ENCODE data around the gene MBNL1.
"Not testable (repeated sequence)": the region's sequence is repeated elsewhere in the genome, so short reads cannot be mapped to it uniquely, and the experiment has no call there.

Gene MBNL1

DNA sequence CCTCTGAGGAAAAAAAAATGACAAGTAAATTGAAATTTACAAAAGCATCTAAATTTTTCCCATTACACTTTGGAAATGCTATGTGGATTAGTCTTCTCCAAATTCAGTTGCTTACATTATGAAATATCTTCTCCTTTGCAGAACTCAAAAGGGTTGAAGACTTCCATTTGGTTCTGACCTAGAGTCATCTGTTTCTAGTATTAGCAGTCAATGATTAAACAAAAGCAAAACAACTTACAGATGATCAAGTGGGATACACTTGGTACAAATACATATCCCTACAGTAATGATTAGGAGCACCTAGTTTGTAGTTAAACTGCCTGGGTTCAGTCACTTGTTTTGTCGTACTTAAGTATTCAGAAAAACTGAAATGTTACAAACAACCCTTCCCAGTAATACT, 136.2 kb downstream of the MBNL1 start:
- DNase-seq (ENCODE audit: low spot score): no peak

DNA sequence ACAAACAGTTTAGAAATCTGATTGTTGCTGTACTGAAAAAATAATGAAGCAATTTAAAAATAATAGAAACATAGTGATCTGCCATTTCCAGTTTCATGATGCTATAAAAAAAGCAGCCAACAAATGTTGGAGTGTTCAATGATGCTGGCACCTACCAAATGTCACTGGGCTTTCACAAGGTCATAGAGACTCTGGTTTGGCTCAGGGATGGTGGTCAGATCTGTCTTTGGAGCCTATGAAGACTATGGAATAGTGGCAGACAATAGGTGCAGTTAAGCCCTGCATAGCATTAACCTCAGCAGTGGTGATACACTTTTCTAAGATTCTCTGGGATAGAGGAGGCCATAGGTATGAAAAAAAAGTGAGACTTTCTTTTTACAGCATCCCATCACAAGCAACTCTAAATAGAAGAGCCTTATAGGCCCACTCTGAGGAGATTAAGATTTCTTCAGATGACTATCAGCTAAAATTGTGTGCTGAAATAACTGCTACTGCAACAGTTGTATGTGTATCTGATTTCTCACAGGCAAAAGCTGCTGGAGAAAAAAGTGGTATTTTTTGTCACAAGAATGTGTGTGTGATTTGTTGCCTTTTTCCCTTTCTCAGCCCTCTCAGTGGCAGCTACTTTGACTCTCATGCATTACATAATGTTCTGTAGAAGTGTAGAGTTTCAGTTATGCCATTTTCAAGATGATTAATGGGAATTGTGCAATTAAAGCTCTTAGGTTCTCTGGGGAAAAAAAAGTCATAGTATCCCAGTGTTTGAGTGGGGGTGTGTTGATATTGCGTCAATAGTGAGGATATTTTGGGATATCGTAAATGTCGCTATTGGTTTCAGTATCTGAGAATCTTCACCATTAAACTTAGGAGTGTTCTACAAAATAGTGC, 137.4 kb downstream of the MBNL1 start:
- no peak for DNase-seq (ENCODE audit: low spot score)

DNA sequence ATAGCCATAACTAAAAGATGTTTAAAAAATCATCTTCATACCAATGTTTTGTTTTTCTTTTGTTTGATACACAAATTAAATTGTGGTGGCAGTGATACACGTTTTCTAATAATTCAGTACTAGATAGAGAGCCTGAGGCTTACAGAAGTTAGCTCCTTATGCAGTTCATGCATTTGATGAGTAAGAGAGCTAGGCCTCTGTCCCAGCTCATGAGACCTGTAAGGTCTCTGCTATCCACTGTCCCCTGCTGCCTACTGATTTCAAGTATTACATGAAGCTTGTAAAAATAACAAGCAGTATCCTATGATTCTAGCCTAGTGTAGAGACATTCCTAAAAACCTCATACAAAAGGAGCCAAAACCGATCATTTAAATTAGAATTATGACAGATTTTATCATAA, 144.5 kb downstream of the MBNL1 start:
- no peak for DNase-seq (ENCODE audit: low spot score)

DNA sequence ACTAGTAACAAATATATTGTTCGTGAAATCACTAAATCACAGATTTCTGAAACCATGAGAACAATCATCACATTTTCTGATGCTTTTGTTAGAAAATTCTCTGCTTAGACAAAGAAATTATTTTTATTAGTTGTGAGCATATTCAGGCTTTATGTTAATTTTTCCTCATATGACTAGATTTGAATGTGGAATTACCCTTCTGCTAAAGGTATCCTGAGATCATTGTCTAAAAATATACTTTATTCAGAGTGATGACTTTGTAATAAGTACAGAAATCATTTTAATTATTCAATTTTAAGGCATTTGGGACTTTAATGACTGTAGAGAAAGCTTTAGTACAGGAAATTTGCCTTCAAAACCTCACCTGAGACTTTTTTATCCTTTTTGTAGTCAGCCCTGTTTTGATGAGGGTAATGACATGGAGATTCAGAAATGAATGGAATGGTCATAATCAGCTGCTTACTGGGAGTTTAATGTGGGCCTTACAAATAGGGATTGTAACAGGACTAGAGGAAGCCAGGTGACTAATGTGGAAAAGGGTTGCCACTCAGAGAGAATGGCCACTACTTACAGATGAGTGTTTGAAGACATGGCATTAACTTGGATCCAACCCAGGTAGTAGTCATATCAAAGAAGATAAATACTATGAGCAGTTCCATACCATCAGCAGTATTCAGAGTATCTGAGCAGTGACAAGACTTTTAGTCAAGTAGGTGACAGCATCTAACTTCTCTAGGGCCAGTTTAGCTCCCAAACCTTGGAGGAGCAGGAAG, 148.3 kb downstream of the MBNL1 start:
- no peak for DNase-seq (ENCODE audit: low spot score)

DNA sequence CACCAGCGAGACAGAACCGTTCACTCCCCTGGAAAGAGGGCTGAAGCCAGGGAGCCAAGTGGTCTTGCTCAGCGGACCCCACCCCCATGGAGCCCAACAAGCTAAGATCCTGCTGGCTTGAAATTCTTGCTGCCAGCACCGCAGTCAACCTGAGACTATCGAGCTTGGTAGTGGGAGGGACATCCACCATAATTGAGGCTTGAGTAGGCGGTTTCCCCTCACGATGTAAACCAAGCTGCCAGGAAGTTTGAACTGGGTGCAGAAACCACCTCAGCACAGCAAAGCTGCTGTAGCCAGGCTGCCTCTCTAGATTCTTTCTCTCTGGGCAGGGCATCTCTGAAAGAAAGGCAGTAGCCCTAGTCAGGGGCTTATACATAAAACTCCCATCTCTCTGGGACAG, 151.0 kb downstream of the MBNL1 start:
- no peak for DNase-seq (ENCODE audit: low spot score)

DNA sequence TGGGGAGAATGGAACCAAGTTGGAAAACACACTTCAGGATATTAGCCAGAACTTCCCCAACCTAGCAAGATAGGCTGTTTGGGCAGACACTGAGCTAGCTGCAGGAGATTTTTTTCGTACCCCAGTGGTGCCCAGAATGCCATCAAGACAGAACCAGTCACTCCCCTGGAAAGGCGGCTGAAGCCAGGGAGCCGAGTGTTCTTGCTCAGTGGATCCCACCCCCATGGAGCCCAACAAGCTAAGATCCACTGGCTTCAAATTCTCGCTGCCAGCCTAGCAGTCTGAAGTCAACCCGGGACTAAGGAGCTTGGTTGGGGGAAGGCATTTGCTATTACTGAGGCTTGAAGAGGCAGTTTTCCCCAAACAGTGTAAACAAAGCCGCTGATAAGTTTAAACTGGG, 152.4 kb downstream of the MBNL1 start:
- DNase-seq (ENCODE audit: low spot score): no peak

DNA sequence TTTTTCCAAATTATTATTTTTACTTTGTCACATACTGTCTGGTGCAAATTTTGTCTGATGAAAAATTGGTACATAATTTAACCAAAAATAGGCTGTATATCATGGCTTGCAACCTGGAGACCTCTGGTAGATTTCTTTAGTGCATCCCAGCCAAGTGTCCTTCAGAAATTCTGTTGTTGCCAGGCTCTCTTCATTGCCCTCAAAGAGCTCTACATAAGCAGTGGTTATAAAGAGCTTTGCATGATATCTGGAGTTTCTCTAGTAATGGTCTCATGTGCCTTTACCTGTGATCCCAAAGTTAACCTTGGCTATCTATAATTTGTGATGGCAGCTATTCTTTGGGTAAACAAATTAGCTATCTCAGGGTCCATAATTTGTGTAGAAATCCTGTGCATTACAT, 157.7 kb downstream of the MBNL1 start:
- no peak for DNase-seq (ENCODE audit: low spot score)

DNA sequence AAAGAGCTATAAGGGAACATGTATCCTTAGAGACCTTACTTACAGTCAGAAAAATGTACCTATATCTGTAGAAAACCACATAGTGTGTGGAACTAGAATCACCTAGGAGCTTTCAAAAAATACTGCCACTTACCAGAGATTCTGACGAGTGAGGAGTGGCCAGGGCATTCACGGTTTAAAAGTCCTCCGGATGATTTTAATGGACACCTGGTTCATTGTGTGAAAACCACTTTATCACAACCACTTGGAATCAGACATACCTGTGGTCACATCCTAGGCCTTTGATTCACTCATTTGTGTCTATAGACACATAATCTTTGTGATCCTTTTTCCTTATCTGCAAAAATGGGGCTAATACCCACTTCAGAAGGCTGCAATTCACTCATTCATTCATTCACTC, 159.8 kb downstream of the MBNL1 start:
- DNase-seq (ENCODE audit: low spot score): peak; percentile 83

DNA sequence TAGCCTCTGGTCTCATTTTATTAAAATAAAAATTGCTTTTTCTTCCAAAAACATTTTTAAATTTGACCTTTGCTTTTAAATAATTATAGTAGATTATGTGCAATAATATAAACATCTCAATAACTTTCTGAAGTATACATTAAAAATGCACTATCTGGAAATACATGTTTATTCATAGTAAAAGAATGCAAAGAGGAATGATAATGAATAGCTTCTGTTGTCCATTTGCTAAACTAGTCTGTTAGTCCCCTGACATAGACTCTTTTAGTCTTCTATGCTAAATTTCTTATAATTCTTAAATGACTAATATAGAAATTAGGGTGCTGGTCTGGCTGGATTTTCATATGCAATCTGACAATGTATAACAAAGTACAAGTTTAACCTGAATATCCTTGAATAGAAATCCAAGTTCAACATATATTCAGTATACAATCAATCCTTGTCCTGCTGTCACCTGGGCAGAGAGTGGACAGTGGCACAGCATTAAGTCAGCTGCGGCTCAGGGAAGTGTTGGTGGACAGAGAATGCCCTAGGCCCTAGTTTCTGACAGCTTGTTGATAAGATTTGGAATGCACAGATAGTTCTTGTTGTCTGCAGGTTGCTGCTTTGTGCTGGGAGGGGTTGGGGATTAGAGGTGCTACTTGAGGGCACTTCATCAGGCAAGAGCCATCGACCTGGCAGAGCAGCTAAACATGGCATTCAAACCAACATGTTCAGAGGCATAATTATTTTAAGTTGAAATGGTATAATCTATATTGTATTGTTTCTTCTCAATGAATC, 161.7 kb downstream of the MBNL1 start:
- DNase-seq (ENCODE audit: low spot score): no peak

DNA sequence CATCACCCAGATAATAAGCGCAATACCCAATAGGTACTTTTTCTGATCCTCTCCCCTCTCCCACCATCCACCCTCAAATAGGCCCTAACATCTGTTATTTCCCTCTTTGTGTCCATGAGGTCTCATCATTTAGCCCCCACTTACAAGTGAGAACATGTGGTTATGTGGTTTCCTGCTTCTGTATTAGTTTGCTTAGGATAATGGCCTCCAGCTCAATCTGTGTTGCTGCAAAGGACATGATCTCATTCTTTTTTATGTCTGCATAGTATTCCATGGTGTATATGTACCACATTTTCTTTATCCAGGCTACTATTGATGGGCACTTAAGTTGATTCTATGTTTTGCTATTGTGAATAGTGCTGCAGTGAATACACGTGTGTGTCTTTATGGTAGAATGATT, 165.4 kb downstream of the MBNL1 start:
- DNase-seq (ENCODE audit: low spot score): no peak

DNA sequence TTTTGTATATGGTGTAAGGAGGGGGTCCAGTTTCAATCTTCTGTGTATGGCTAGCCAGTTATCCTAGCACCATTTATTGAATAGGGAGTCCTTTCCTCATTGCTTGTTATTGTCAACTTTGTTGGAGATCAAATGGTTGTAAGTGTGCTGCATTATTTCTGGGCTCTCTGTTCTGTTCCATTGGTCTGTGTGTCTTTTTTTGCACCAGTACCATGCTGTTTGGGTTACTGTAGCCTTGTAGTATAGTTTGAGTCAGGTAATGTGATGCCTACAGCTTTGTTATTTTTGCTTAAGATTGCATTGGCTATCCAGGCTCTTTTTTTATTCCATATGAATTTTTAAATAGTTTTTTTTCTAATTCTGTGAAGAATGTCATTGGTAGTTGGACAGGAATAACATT, 166.5 kb downstream of the MBNL1 start:
- DNase-seq (ENCODE audit: low spot score): not testable (repeated sequence)

DNA sequence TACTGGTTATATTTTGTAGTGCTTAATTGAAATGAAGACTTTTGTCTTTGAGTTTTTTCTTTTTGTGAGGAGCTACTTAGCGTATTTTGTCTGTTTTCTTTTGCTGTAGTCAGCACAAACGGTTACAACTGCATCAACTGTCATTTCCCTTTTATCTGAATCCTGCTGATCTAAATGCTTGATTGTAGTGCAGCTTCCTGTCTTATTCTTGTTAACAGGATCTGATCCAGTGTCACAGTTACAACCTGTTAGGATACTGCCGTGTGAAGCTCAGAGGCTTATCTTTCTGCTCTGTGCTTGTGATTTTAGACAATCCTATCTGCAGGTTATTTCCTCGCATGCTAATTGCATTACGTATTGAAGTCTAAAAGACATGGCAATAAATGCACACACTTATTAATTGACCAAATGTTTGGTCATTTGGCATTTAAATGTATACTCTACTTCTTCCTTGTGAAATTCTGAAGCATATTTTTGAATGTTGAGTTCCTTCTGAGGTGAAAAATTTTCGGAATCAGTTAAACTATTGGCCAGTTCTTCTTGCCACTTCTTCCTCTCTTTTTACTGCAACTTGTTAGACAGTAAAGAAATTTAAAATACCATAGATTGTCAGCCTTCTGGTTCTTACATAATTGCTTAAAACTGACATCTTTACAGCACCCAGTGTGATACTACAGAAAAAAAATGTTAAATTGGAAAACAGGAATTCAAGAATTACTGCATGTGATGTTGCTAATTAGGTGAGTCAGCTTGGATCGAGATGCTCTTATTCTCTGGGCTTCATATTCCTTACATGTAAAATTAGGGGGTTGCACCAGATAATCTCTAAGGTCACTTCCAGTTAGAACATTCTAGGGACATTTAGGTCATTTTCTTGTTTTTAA, 168.2 kb downstream of the MBNL1 start:
- no peak for DNase-seq (ENCODE audit: low spot score)

DNA sequence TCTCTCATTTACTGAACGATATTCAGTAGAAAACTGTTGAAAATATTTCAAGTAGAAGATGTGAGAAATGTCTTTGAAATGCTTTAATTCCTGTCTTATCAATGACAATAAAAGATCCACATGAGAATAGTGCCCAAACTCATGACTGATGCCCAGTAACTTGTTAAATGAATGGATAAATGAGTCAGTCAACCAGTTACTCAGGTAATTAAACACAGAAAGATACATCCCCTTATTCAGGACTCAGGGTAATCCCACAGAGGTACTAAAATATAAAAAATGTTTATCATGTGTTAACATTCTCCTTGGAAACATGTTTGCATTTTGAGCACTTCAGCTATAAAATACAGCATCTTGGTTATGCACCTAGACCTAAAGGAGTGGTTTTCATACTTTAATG, 169.5 kb downstream of the MBNL1 start:
- DNase-seq (ENCODE audit: low spot score): no peak

DNA sequence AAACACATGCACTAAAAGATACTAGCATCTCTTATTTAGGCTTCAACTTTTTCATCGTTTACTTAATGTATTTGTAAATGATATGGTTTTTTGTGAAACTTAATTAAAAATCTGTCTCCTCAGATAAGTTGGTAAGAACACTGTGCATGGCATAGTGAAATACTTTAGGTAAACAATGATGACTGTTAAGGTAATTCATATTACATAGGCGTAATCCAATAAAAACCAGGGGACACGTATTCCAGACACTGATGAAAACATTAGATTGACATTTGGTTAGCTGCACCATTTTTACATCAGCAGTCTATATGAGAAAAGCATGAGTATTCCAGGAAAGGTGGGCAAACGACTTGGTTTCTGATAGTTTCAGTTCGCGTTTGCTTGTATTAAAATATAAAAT, 170.0 kb downstream of the MBNL1 start:
- no peak for DNase-seq (ENCODE audit: low spot score)

DNA sequence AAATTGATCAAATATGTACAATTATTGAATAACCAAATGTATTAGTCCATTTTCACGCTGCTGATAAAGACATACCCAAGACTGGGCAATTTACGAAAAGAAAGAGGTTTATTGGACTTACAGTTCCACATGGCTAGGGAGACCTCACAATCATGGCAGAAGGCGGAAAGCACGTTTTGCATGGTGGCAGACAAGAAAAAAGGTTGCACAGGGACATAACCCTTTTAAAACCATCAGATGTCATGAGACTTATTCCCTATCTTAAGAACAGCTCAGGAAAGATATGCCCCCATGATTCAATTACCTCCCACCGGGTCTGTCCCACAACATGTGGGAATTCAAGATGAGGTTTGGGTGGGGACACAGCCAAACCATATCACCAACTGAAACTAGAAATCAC, 171.5 kb downstream of the MBNL1 start:
- DNase-seq (ENCODE audit: low spot score): not testable (repeated sequence)

DNA sequence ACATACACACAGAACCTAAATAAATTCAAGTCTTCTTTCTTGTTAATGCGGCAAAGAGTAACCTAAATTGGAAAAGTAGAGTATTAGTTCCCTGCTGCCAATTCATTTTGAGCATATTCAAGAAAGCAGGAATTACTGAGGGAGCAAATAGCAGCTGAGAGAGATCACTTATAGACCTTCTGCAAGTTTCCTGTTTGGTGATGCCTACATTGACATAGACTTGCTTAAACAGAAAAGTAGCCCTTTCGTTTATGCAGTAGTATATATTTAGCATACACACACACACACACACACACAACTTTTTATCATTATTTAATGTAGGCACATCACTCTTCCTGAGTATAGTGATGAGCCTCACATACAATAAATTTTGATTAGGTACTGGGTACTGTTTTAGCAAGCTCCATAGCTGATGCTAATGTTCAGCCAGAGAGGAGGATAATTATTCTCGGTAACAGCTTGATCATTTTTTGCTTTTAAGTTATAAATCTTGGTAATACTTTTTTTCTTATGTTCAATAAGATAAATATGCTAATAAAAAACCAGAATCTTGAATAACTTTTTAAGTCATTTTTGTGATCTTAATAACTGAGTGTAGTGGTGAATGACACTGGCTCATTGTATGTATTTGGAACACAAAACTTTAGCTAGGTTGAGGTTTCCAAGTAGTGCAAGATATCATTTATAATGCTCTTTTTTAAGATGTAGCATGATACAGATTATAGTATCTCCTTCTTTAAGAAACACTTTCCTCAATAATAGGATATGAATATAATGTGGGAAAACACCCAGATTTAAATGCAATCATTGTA, 174.7 kb downstream of the MBNL1 start:
- no peak for DNase-seq (ENCODE audit: low spot score)

DNA sequence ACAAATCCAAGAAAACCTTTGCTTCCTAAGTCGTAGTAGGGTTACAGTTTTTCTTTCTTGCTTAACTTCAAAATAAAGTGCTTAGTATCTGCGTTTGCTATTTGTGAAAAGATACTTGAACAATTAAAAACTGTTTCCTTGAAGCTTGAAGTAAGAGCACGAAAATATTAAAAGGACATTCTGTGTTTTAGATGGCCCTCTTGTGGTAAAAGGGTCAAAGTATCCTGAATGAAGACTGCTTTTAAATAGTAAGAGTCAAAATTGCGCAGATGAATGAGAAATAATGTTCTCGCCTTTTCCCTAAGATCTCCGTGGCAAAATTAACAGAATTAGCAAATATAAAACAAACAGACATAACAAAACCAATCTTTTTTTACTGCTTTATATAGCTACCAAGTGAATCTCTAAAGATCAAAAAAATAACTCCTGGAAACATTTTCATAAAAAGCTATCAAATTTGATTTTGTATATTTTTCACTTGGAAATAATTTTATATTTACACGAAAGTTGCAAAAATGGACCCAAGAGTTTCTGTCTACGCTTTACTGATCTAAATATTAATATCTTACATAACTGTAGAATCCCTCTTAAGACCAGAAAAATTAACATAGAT, 175.4 kb downstream of the MBNL1 start:
- DNase-seq (ENCODE audit: low spot score): peak; percentile 55

DNA sequence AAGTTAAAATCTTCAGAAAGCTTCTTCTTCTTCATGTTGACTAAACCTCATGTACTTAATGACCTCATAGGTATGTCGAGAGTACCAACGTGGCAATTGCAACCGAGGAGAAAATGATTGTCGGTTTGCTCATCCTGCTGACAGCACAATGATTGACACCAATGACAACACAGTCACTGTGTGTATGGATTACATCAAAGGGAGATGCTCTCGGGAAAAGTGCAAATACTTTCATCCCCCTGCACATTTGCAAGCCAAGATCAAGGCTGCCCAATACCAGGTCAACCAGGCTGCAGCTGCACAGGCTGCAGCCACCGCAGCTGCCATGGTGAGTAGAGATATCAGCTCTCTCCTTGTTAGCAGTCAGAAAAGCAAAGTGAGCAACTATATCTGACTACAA, 176.5 kb downstream of the MBNL1 start:
- no peak for DNase-seq (ENCODE audit: low spot score)

DNA sequence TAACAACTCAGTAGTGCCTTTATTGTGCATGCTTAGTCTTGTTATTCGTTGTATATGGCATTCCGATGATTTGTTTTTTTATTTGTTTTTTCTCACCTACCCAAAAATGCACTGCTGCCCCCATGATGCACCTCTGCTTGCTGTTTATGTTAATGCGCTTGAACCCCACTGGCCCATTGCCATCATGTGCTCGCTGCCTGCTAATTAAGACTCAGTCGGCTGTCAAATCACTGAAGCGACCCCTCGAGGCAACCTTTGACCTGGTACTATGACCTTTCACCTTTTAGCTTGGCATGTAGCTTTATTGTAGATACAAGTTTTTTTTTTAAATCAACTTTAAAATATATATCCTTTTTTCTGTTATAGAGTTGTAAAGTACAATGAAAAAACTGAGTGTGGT, 177.8 kb downstream of the MBNL1 start:
- DNase-seq (ENCODE audit: low spot score): no peak

DNA sequence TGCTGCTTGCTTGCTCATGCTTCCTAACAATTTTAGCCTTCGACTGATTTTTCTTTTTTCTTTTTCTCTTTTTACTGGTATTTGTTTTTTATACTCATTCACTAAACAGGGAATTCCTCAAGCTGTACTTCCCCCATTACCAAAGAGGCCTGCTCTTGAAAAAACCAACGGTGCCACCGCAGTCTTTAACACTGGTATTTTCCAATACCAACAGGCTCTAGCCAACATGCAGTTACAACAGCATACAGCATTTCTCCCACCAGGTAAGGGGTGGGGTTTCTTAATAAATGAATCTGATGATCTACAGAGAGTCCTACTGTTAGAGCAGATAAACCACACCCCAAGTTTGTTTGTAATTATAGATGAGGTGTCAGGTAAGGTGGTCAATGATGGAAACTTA, 178.8 kb downstream of the MBNL1 start:
- no peak for DNase-seq (ENCODE audit: low spot score)
